Sigmoid colon (tissue), 7 donors: Measurements from ENCODE around the gene DNAJC30. TPM values are rescaled to one million over a fixed set of nuclear protein-coding genes. Genes with fewer than 3 reads are reported as not detected.
"Not testable (repeated sequence)": the region's sequence is repeated elsewhere in the genome, so short reads cannot be mapped to it uniquely, and the experiment has no call there.

Experiments
- DNase-seq: peaks from one replicate; pipeline ENCODE4 v3.0.0-alpha.2; 2019
- H3K27ac ChIP-seq, 4 donors: fragments of 200-600 bp; sonication (generic); one replicate each; pipeline ENCODE4 v1.5.1; 2016 to 2019; ENCODE audit warnings: mild to moderate bottlenecking in 1 of 4
- H3K27me3 ChIP-seq, 3 donors: fragments of 200-600 bp; sonication (generic); one replicate each; pipeline ENCODE4 v1.5.1; 2019; ENCODE audit warnings: mild to moderate bottlenecking in 1 of 3
- H3K36me3 ChIP-seq, 4 donors: fragments of 200-600 bp; sonication (generic); one replicate each; pipeline ENCODE4 v1.5.1; 2016 to 2019
- H3K4me1 ChIP-seq, 4 donors: fragments of 200-600 bp; sonication (generic); one replicate each; pipeline ENCODE4 v1.5.1; 2017 to 2019
- H3K4me3 ChIP-seq, 4 donors: fragments of 200-600 bp; sonication (generic); one replicate each; pipeline ENCODE4 v1.5.1; 2017 to 2019; ENCODE audit warnings: mild to moderate bottlenecking in 2 of 4, moderate library complexity in 1 of 4
- H3K9me3 ChIP-seq, 4 donors: fragments of 200-600 bp in 3 of 4; sonication (generic) in 3 of 4; one replicate each; pipeline versions ENCODE4 v1.5.1 to v1.6.1; 2013 to 2019
- EP300 ChIP-seq, 4 donors: sonication (generic); formaldehyde crosslinking; IDR thresholded peaks; one replicate each; pipeline ENCODE4 v1.6.1; 2017; ENCODE audit warnings: antibody characterized with exemption in 4 of 4
- POLR2A ChIP-seq, 2 donors: fragments of 450-650 bp; IDR thresholded peaks; one replicate each; pipeline ENCODE4 v1.6.1; 2016; ENCODE audit warnings: antibody characterized with exemption in 2 of 2, mild to moderate bottlenecking in 2 of 2, moderate library complexity in 2 of 2
- POLR2AphosphoS5 ChIP-seq, 4 donors: sonication (generic); formaldehyde crosslinking; IDR thresholded peaks; one replicate each; pipeline ENCODE4 v1.6.1; 2017; ENCODE audit warnings: antibody characterized with exemption in 4 of 4
- WGBS, 2 donors: extraction: QIAGEN DNeasy Blood & Tissue Kit; methylation state at CpG; one replicate each; pipeline ENCODE4 v1.1.7; 2013; 5-methylcytosine and 5-hydroxymethylcytosine counted together
- intact Hi-C: fragments of 100-400 bp; cut with DNase I; formaldehyde crosslinking; loops from one replicate; pipeline ENCODE4 v1.15.1; 2023
- polyA plus RNA-seq, 3 donors: library from polyadenylated mRNA; stranded (reverse); fragments of 200-250 nt; gene quantifications; one replicate each; pipeline ENCODE4 v1.2.3, GENCODE V29; 2013
- total RNA-seq, 4 donors: library from RNA; depleted of rRNA; stranded (reverse); fragments of >200 nt; gene quantifications; one replicate each; pipeline ENCODE4 v1.1.0, GENCODE V29; 2016
- TF ChIP-seq, protein P1 (sequence below), 4 experiments: fragments of 450-650 bp in 3 of 4; fragments of 200-600 bp in 1 of 4; IDR thresholded peaks; one replicate each; pipeline ENCODE4 v1.5.1; 2016 to 2019; ENCODE audit warnings: antibody characterized with exemption in 4 of 4, mild to moderate bottlenecking in 3 of 4, moderate library complexity in 2 of 4
- donor health status: healthy with polysubstance abuse.
- donor health status: Bipolar disorder and iron deficiency.
- donor health status: healthy.

Gene DNAJC30
- total and polyA plus RNA-seq, 7 donors: 3.3 to 9.4 (median 6.6) TPM

DNA sequence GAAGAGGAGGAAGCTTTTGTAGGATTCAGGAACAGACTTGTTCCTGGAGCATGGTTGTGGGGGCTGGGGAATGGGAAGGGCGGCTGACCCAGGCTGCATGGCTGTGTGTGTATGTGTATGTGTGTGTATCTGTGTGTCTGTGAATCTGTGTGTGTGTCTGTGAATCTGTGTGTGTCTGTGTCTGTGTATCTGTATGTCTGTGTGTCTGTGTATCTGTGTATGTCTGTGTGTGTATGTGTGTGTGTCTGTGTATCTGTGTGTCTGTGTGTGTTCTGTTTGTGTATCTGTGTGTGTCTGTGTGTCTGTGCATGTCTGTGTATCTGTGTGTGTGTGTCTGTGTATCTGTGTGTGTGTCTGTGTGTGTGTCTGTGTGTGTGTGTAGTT, 42.8 kb upstream of the DNAJC30 start:
- H3K27me3 ChIP-seq: peaks cover 0 to 9% (median 0%) of the 10 kb centered on the region in 3 donors
- TF ChIP-seq POLR2AphosphoS5 (IDR thresholded peaks at IDR 0.05): no peak
- TF ChIP-seq, protein P1, sequence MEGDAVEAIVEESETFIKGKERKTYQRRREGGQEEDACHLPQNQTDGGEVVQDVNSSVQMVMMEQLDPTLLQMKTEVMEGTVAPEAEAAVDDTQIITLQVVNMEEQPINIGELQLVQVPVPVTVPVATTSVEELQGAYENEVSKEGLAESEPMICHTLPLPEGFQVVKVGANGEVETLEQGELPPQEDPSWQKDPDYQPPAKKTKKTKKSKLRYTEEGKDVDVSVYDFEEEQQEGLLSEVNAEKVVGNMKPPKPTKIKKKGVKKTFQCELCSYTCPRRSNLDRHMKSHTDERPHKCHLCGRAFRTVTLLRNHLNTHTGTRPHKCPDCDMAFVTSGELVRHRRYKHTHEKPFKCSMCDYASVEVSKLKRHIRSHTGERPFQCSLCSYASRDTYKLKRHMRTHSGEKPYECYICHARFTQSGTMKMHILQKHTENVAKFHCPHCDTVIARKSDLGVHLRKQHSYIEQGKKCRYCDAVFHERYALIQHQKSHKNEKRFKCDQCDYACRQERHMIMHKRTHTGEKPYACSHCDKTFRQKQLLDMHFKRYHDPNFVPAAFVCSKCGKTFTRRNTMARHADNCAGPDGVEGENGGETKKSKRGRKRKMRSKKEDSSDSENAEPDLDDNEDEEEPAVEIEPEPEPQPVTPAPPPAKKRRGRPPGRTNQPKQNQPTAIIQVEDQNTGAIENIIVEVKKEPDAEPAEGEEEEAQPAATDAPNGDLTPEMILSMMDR (IDR thresholded peaks at IDR 0.05): peak in 1 of 4 experiments; percentile 6
- TF ChIP-seq EP300 (IDR thresholded peaks at IDR 0.05): no peak
- no peak for DNase-seq
- intact Hi-C loops: no loop called here
- 82 to 89% methylated on average over 1 of the region's 1 CpG for WGBS, 2 donors
- no peaks in the 10 kb centered on the region for H3K36me3 ChIP-seq
- peaks cover 0 to 9% (median 2%) of the 10 kb centered on the region in 4 donors for H3K4me1 ChIP-seq
- H3K9me3 ChIP-seq: no peaks in the 10 kb centered on the region
- no peak overlapping the region for H3K27ac ChIP-seq
- no peak overlapping the region for H3K4me3 ChIP-seq

DNA sequence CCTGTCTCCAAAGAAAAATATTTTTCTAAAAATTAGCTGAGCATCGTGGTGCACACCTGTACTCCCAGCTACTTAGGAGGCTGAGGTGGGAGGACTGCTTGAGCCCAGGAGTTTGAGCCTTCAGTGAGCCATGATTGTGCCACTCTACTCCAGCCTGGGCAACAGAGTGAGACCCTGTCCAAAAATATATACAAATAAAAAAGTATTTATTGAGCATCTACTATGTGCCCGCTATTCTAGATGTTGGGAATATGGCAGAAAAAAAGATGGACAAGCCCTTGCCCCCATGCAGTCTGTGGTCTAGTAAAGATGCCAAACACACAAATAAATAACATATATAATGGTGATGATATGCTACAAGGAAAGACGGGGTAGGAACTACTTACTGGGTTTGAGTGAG, 40.6 kb upstream of the DNAJC30 start:
- Histone ChIP-seq H3K4me3 (no peak overlapping the region), H3K27ac (no peak overlapping the region), H3K27me3 (peaks cover 0 to 9% (median 0%) of the 10 kb centered on the region in 3 donors), H3K4me1 (peaks cover 0 to 22% (median 7%) of the 10 kb centered on the region in 4 donors), H3K36me3 (no peaks in the 10 kb centered on the region), H3K9me3 (no peaks in the 10 kb centered on the region)
- intact Hi-C loops: no loop called here
- WGBS, 2 donors: 87 to 91% methylated on average over 3 of the region's 3 CpGs
- TF ChIP-seq, protein P1 (IDR thresholded peaks at IDR 0.05): no peak
- TF ChIP-seq EP300 (IDR thresholded peaks at IDR 0.05) (no peak), POLR2A (IDR thresholded peaks at IDR 0.05) (no peak), POLR2AphosphoS5 (IDR thresholded peaks at IDR 0.05) (no peak)
- DNase-seq: no peak

DNA sequence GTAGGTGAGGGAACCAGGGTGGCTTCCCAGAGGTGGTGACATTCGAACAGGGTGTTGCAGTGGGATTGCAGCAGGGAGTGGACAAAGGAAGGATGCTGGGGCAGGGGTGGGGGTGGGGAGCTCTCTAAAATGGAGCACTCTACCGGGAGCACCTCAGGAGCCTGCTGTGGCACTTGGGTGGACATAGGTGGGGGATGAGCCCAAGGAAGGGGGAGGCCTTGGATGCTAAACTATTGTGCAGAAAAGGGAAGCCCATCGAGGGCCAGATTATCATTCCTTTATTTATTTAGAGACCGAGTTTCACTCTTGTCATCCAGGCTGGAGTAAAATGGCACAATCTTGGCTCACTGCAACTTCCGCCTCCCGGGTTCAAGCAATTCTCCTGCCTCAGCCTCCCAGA, 39.5 kb upstream of the DNAJC30 start:
- no peak for TF ChIP-seq POLR2A (IDR thresholded peaks at IDR 0.05)
- TF ChIP-seq EP300 (IDR thresholded peaks at IDR 0.05): no peak
- TF ChIP-seq POLR2AphosphoS5 (IDR thresholded peaks at IDR 0.05): no peak
- TF ChIP-seq, protein P1 (IDR thresholded peaks at IDR 0.05): no peak

DNA sequence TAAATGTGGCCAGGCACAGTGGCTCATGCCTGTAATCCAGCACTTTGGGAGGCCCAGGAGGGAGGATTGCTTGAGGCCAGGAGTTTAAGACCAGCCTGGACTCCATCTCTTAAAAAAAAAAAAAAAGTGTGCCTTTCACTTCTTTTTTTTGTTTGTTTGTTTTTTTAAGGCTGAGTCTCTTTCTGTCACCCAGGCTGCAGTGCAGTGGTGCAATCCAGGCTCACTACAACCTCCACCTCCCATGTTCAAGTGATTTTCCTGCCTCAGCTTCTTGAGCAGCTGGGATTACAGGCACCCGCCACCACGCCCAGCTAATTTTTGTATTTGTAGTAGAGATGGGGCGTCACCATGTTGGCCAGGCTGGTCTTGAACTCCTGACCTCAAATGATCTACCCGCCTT, 38.9 kb upstream of the DNAJC30 start:
- H3K27me3 ChIP-seq, DNase-seq, H3K4me3 ChIP-seq, H3K36me3 ChIP-seq, intact Hi-C loops, H3K9me3 ChIP-seq: not testable (repeated sequence)
- Histone ChIP-seq H3K4me1 (peaks cover 0 to 38% (median 23%) of the 10 kb centered on the region in 4 donors), H3K27ac (peak overlapping the region in 3 of 4 donors; percentile 55 to 67 (median 65))
- WGBS, 2 donors: 21 to 68% methylated on average over 4 of the region's 4 CpGs

More for the DNA sequence above, 39.5 kb upstream of the DNAJC30 start:
- peaks cover 0 to 9% (median 0%) of the 10 kb centered on the region in 3 donors for H3K27me3 ChIP-seq
- no peaks in the 10 kb centered on the region for H3K36me3 ChIP-seq
- intact Hi-C loops: no loop called here
- H3K9me3 ChIP-seq: no peaks in the 10 kb centered on the region
- WGBS, 2 donors: 63 to 74% methylated on average over 6 of the region's 6 CpGs
- no peak for DNase-seq
- H3K27ac ChIP-seq: no peak overlapping the region
- no peak overlapping the region for H3K4me3 ChIP-seq
- peaks cover 0 to 32% (median 17%) of the 10 kb centered on the region in 4 donors for H3K4me1 ChIP-seq

DNA sequence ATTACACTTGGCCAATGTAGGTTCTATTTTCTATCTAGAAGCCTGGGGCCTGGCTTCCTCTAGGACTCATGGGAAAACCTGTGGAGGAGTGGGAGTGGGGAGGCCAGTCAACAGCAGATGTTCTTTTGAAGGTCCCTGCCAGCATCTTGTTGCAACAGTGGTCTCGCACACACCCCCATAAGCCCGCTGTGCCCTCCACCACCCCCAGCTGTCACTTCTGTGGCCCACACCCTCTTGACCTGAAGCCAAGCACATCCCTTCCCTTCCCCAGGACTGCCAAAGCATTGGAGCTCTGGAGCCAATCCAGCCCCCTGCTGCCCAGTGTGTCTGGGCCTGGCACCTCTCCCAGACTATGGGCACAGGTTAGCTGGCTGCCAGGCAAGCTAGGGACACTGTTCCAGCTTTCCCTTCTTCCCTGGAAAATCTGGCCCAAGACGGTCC, 38.1 kb upstream of the DNAJC30 start:
- H3K9me3 ChIP-seq: no peaks in the 10 kb centered on the region
- peaks cover 0 to 5% (median 0%) of the 10 kb centered on the region in 3 donors for H3K27me3 ChIP-seq
- peak; percentile 89 for DNase-seq
- WGBS, 2 donors: 24 to 55% methylated on average over 3 of the region's 3 CpGs
- H3K36me3 ChIP-seq: no peaks in the 10 kb centered on the region
- intact Hi-C loops: no loop called here
- no peak for TF ChIP-seq POLR2A (IDR thresholded peaks at IDR 0.05)
- TF ChIP-seq, protein P1 (IDR thresholded peaks at IDR 0.05): no peak
- peak in 1 of 4 donors; percentile 7 for TF ChIP-seq POLR2AphosphoS5 (IDR thresholded peaks at IDR 0.05)
- TF ChIP-seq EP300 (IDR thresholded peaks at IDR 0.05): no peak
- peaks cover 0 to 46% (median 31%) of the 10 kb centered on the region in 4 donors for H3K4me1 ChIP-seq
- H3K27ac ChIP-seq: peak overlapping the region; percentile 47 to 67 (median 60)
- no peak overlapping the region for H3K4me3 ChIP-seq

DNA sequence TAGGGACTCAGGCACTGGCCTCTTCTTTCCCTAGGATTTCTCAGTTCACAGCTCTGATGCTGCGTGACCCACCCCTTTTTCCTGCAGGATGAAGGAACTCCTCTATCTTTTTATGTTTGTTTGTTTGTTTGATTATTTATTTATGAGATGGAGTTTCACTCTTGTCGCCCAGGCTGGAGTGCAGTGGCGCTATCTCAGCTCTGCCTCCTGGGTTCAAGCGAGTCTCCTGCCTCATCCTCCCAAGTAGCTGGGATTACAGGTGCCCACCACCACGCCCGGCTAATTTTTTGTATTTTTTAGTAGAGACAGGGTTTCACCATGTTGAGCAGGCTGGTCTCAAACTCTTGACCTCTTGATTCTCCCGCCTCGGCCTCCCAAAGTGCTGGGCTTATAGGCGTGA, 37.2 kb upstream of the DNAJC30 start:
- H3K27ac ChIP-seq: peak overlapping the region; percentile 31 to 83 (median 64)
- WGBS, 2 donors: 92 to 95% methylated on average over 9 of the region's 9 CpGs
- H3K4me1 ChIP-seq: peaks cover 0 to 55% (median 41%) of the 10 kb centered on the region in 4 donors
- DNase-seq, H3K36me3 ChIP-seq, H3K4me3 ChIP-seq, H3K27me3 ChIP-seq, intact Hi-C loops, H3K9me3 ChIP-seq: not testable (repeated sequence)
